B cell (primary cell): ENCODE results near the gene CPD. TPM values are rescaled to one million over a fixed set of nuclear protein-coding genes. Genes with fewer than 3 reads are reported as not detected.

Experiments
- ATAC-seq: fragments of 200-7000 bp; cut with Tn5 transposase; one replicate; pipeline ENCODE4 v1.10.0; 2021; ENCODE audit warnings: low read depth, mild to moderate bottlenecking, moderate number of reproducible peaks, moderate library complexity
- CTCF ChIA-PET: fragments of 350-600 bp; sonication (Branson Sonifier 250); formaldehyde crosslinking; loops from one replicate; lab custom pipeline; 2021; ENCODE audit warnings: antibody characterized with exemption, inconsistent platforms; lab: Charles Lee
- POLR2A ChIA-PET: fragments of 350-600 bp; sonication (Branson Sonifier 250); formaldehyde crosslinking; loops from one replicate; lab custom pipeline; 2021; ENCODE audit warnings: antibody characterized with exemption; lab: Charles Lee
- DNase-seq: peaks from one replicate; pipeline ENCODE4 v3.0.0; 2013
- H2AFZ ChIP-seq: 2 replicates; pipeline ENCODE4 v1.6.1; 2012; ENCODE audit warnings: mild to moderate bottlenecking, low read depth, low read length; ENCODE audit not compliant: insufficient read depth, poor library complexity, severe bottlenecking
- H3K27ac ChIP-seq, 2 donors: 1 replicate in 1 of 2; 2 replicates in 1 of 2; pipeline ENCODE4 v1.5.1; 2012 to 2013; ENCODE audit warnings: low read length in 2 of 2, mild to moderate bottlenecking in 2 of 2, moderate library complexity in 1 of 2
- H3K27me3 ChIP-seq, 4 experiments: fragments of 200-600 bp in 1 of 4; sonication (generic) in 1 of 4; replicated peaks in 1 of 4; 1 replicate in 2 of 4; 2 replicates in 2 of 4; pipeline versions ENCODE4 v1.6.1 to v1.7.0; 2013 to 2016; ENCODE audit warnings: low read length in 3 of 4, mild to moderate bottlenecking in 2 of 4, mixed read lengths in 1 of 4, moderate library complexity in 1 of 4; ENCODE audit not compliant: insufficient read depth in 4 of 4, control insufficient read depth in 3 of 4; ENCODE audit errors: control extremely low read depth in 1 of 4
- H3K36me3 ChIP-seq, 2 experiments: replicated peaks in 1 of 2; 1 replicate in 1 of 2; 2 replicates in 1 of 2; pipeline versions ENCODE4 v1.6.1 to v1.7.1; 2013; ENCODE audit warnings: low read length in 1 of 2; ENCODE audit not compliant: insufficient read depth in 2 of 2, control insufficient read depth in 1 of 2; ENCODE audit errors: control extremely low read depth in 1 of 2, extremely low read depth in 1 of 2
- H3K4me1 ChIP-seq, 2 donors: fragments of 200-600 bp in 1 of 2; sonication (generic) in 1 of 2; 1 replicate in 1 of 2; 2 replicates in 1 of 2; pipeline versions ENCODE4 v1.5.1 to v1.6.1; 2013 to 2017; ENCODE audit warnings: low read length in 2 of 2; ENCODE audit not compliant: control insufficient read depth in 2 of 2, insufficient read depth in 2 of 2
- H3K4me2 ChIP-seq: replicated peaks from 2 replicates; pipeline ENCODE3; 2012; ENCODE audit warnings: mild to moderate bottlenecking, low read depth, low read length; ENCODE audit not compliant: poor library complexity, severe bottlenecking
- H3K4me3 ChIP-seq, 5 experiments: fragments of 200-600 bp in 1 of 5; sonication (generic) in 1 of 5; 1 replicate in 3 of 5; 2 replicates in 2 of 5; pipeline versions ENCODE4 v1.5.1 to v1.7.0; 2011 to 2016; ENCODE audit warnings: low read length in 4 of 5, mild to moderate bottlenecking in 4 of 5, low read depth in 2 of 5, control low read depth in 1 of 5, moderate library complexity in 1 of 5; ENCODE audit not compliant: insufficient read depth in 1 of 5; ENCODE audit errors: control extremely low read depth in 1 of 5, extremely low read depth in 1 of 5
- H3K79me2 ChIP-seq: fragments of 200-600 bp; sonication (generic); one replicate; pipeline ENCODE4 v1.6.0; 2016; ENCODE audit warnings: low read length; ENCODE audit not compliant: control insufficient read depth, insufficient read depth
- H3K9ac ChIP-seq: fragments of 200-600 bp; sonication (generic); 2 replicates; pipeline ENCODE4 v1.6.1; 2017; ENCODE audit warnings: mild to moderate bottlenecking, low read length, moderate library complexity
- H3K9me3 ChIP-seq, 3 donors: one replicate each; pipeline versions ENCODE4 v1.6.1 to v1.7.1; 2013; ENCODE audit warnings: low read length in 2 of 3; ENCODE audit not compliant: control insufficient read depth in 2 of 3, insufficient read depth in 1 of 3; ENCODE audit errors: control extremely low read depth in 1 of 3
- H4K20me1 ChIP-seq: 2 replicates; pipeline ENCODE4 v1.6.0; 2012; ENCODE audit warnings: mild to moderate bottlenecking, low read length; ENCODE audit not compliant: insufficient read depth, control insufficient read depth, poor library complexity, severe bottlenecking
- H3K27ac Mint-ChIP-seq: one replicate; pipeline ENCODE4 v1.8.0; 2021; ENCODE audit warnings: mixed read lengths
- H3K27me3 Mint-ChIP-seq: one replicate; pipeline ENCODE4 v1.8.0; 2021; ENCODE audit warnings: mixed read lengths
- H3K4me1 Mint-ChIP-seq: one replicate; pipeline ENCODE4 v1.8.0; 2021; ENCODE audit warnings: mixed read lengths
- H3K4me3 Mint-ChIP-seq: one replicate; pipeline ENCODE4 v1.8.0; 2021; ENCODE audit warnings: mixed read lengths
- H3K9me3 Mint-ChIP-seq: one replicate; pipeline ENCODE4 v1.8.0; 2022; ENCODE audit warnings: mixed read lengths; ENCODE audit not compliant: insufficient read depth
- EZH2 ChIP-seq: IDR thresholded peaks from 2 replicates; pipeline ENCODE4 v1.6.1; 2012; ENCODE audit warnings: borderline replicate concordance, low read depth, mild to moderate bottlenecking, moderate library complexity, low read length; ENCODE audit not compliant: insufficient read depth, poor library complexity, severe bottlenecking
- WGBS: methylation state at CpG from one replicate; pipeline ENCODE4 v1.1.5; 2013; ENCODE audit warnings: missing lambda C conversion rate; ENCODE audit not compliant: insufficient coverage; 5-methylcytosine and 5-hydroxymethylcytosine counted together
- intact Hi-C: fragments of 100-400 bp; cut with micrococcal nuclease; formaldehyde crosslinking; loops from one replicate; pipeline ENCODE4 v1.10.0; 2022
- polyA plus RNA-seq: library from polyadenylated mRNA; depleted of rRNA; stranded (reverse); fragments of >200 nt; gene quantifications from 2 replicates; pipeline ENCODE4 v1.2.3, GENCODE V29; 2012
- total RNA-seq, 2 donors: library from RNA; stranded (reverse); fragments of 120-200 nt in 1 of 2; gene quantifications; 1 replicate in 1 of 2; 2 replicates in 1 of 2; pipeline versions ENCODE4 v1.2.3 to v1.2.4, GENCODE V29; 2013 to 2022
- TF ChIP-seq, protein P1 (sequence below): fragments of 200-600 bp; IDR thresholded peaks from one replicate; pipeline ENCODE4 v1.8.0; 2022; ENCODE audit warnings: antibody characterized with exemption, mild to moderate bottlenecking

The CPD gene
- total and polyA plus RNA-seq, 2 donors (not counting 1 experiment from before 2014, with no cell fraction given) = 1.5 to 15.6 TPM

DNA sequence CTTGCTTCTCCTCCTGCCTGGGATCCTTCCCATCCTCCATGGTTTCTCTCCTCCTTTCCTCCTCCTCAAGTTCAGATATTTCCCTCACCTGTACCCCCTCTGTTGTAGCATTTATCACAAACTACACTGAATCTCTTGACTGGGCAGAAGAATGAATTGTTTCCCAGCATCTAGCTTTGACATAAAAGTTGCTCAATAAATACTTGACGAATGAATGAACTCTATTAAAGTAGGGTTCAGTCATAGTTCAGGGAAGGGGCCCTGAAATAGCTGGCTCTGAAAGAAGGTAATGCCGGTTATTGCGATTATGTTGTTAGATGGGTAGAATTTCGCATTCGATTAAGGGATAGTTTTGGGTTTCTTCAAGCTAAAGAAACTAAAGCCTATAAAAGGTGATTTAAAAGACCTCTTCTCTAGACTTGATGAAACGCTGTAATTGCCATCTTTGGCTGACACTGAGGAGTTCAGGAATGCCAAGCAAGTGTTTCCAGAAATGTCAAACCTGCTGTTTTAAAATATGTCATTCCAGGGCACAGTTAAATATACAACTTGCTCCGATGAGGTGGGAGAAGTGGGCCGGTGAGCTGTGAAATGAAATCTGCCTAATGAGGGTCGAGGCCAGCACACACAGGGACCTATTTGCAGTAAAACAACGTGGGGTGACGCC, 1.0 kb upstream of the CPD start:
- 90% methylated on average over 7 of the region's 11 CpGs for WGBS

More for the DNA sequence above, 1.0 kb upstream of the CPD start:
- Histone ChIP-seq H3K9ac (peak overlapping the region; percentile 83), H3K27ac (no peak overlapping the region), H3K79me2 (no peaks in the 10 kb centered on the region), H3K27me3 (peaks cover 0 to 42% (median 38%) of the 10 kb centered on the region in 4 experiments), H2AFZ (peak overlapping the region; percentile 89), H4K20me1 (peaks cover 13% of the 10 kb centered on the region), H3K4me2 (peak overlapping the region; percentile 83), H3K4me1 (peaks cover 17 to 19% of the 10 kb centered on the region in 2 donors), H3K4me3 (peak overlapping the region; percentile 62 to 94 (median 77)), H3K36me3 (no peaks in the 10 kb centered on the region), H3K9me3 (no peaks in the 10 kb centered on the region)
- no peak for DNase-seq
- no peak for ATAC-seq
- H3K27ac Mint-ChIP-seq = no peak overlapping the region
- POLR2A ChIA-PET = no interaction called here
- intact Hi-C loops = loop anchor here (1.0 to 10.0 kb wide), 5 partner anchors 85 to 1085 kb away; partner anchors contain the start of genes CRLF3, GOSR1 and NUFIP2
- H3K4me1 Mint-ChIP-seq = peaks cover 28% of the 10 kb centered on the region
- CTCF ChIA-PET = interaction anchor here (1.1 to 2.6 kb wide), 2 partner anchors 177 to 273 kb away, joined by 3 to 9 read pairs; no protein-coding TSS in a partner anchor
- H3K4me3 Mint-ChIP-seq = peak overlapping the region; percentile 88
- H3K27me3 Mint-ChIP-seq = peaks cover 56% of the 10 kb centered on the region
- TF ChIP-seq, protein P1, sequence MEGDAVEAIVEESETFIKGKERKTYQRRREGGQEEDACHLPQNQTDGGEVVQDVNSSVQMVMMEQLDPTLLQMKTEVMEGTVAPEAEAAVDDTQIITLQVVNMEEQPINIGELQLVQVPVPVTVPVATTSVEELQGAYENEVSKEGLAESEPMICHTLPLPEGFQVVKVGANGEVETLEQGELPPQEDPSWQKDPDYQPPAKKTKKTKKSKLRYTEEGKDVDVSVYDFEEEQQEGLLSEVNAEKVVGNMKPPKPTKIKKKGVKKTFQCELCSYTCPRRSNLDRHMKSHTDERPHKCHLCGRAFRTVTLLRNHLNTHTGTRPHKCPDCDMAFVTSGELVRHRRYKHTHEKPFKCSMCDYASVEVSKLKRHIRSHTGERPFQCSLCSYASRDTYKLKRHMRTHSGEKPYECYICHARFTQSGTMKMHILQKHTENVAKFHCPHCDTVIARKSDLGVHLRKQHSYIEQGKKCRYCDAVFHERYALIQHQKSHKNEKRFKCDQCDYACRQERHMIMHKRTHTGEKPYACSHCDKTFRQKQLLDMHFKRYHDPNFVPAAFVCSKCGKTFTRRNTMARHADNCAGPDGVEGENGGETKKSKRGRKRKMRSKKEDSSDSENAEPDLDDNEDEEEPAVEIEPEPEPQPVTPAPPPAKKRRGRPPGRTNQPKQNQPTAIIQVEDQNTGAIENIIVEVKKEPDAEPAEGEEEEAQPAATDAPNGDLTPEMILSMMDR = no peak
- TF ChIP-seq EZH2 = no peak
- no peaks in the 10 kb centered on the region for H3K9me3 Mint-ChIP-seq
